Astrocyte (in vitro differentiated cells and primary cell): Measurements from ENCODE around the gene CAPN12.

Source experiments
- EZH2 ChIP-seq: IDR thresholded peaks from 2 replicates; pipeline ENCODE4 v1.6.1; 2012; ENCODE audit warnings: mild to moderate bottlenecking, low read length, inconsistent platforms; ENCODE audit not compliant: insufficient read depth
- TF ChIP-seq, protein P1 (sequence below): IDR thresholded peaks from 2 replicates; pipeline ENCODE4 v1.5.1; 2011; ENCODE audit warnings: low read depth, mild to moderate bottlenecking, inconsistent platforms, low read length, moderate library complexity; ENCODE audit not compliant: insufficient read depth

DNA sequence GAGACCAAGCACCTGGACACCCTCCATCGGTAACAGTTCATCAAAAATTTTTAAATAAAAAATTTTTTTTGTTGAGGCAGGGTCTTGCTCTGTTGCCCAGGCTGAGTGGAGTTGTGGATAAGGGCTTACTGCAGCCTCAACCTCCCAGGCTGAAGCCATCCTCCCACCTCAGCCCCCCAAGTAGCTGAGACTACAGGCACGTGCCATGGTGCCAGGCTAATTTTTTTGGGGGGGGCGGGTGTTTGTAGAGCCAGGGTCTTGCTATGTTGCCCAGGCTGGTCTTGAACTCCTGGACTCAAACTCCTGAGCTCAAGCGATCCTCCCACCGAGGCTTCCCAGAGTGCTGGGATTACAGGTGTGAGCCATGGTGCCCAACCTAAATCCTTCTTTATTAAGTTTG is 49.4 kb upstream of the CAPN12 start:
- TF ChIP-seq, protein P1, sequence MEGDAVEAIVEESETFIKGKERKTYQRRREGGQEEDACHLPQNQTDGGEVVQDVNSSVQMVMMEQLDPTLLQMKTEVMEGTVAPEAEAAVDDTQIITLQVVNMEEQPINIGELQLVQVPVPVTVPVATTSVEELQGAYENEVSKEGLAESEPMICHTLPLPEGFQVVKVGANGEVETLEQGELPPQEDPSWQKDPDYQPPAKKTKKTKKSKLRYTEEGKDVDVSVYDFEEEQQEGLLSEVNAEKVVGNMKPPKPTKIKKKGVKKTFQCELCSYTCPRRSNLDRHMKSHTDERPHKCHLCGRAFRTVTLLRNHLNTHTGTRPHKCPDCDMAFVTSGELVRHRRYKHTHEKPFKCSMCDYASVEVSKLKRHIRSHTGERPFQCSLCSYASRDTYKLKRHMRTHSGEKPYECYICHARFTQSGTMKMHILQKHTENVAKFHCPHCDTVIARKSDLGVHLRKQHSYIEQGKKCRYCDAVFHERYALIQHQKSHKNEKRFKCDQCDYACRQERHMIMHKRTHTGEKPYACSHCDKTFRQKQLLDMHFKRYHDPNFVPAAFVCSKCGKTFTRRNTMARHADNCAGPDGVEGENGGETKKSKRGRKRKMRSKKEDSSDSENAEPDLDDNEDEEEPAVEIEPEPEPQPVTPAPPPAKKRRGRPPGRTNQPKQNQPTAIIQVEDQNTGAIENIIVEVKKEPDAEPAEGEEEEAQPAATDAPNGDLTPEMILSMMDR = no peak
- no peak for TF ChIP-seq EZH2
